HEK293 (cell line): ENCODE measurements around the gene CELF1.

Source experiments
- ATF2 ChIP-seq: fragments of 450-650 bp; formaldehyde crosslinking; IDR thresholded peaks from 2 replicates; pipeline ENCODE4 v1.5.1; 2016; ENCODE audit warnings: missing biosample characterization, missing genetic modification characterization, low read depth
- KLF17 ChIP-seq: fragments of 450-650 bp; formaldehyde crosslinking; IDR thresholded peaks from 2 replicates; pipeline ENCODE4 v1.5.1; 2016; ENCODE audit warnings: missing biosample characterization, missing genetic modification characterization
- REPIN1 ChIP-seq: fragments of 450-650 bp; formaldehyde crosslinking; IDR thresholded peaks from 2 replicates; pipeline ENCODE4 v1.5.1; 2017; ENCODE audit warnings: missing biosample characterization, missing genetic modification characterization, low read depth
- ZBTB17 ChIP-seq: fragments of 450-650 bp; formaldehyde crosslinking; IDR thresholded peaks from 2 replicates; pipeline ENCODE4 v1.5.1; 2016; ENCODE audit warnings: missing biosample characterization, missing genetic modification characterization
- ZNF24 ChIP-seq: fragments of 450-650 bp; formaldehyde crosslinking; IDR thresholded peaks from 2 replicates; pipeline ENCODE4 v1.5.1; 2016; ENCODE audit warnings: missing biosample characterization, missing genetic modification characterization
- ZNF280C ChIP-seq: fragments of 450-650 bp; formaldehyde crosslinking; IDR thresholded peaks from 2 replicates; pipeline ENCODE4 v1.5.1; 2016; ENCODE audit warnings: missing biosample characterization, missing genetic modification characterization
- ZNF335 ChIP-seq: fragments of 450-650 bp; formaldehyde crosslinking; conservative IDR thresholded peaks from 2 replicates; pipeline ENCODE4 v1.5.1; 2016; ENCODE audit warnings: missing biosample characterization, missing genetic modification characterization
- ZNF449 ChIP-seq: fragments of 450-650 bp; formaldehyde crosslinking; IDR thresholded peaks from 2 replicates; pipeline ENCODE4 v1.5.1; 2017; ENCODE audit warnings: missing biosample characterization, mild to moderate bottlenecking, missing genetic modification characterization, moderate library complexity
- ZNF514 ChIP-seq: fragments of 450-650 bp; formaldehyde crosslinking; IDR thresholded peaks from 2 replicates; pipeline ENCODE4 v1.5.1; 2016; ENCODE audit warnings: missing biosample characterization, missing genetic modification characterization
- ZNF518A ChIP-seq: fragments of 450-650 bp; formaldehyde crosslinking; conservative IDR thresholded peaks from 2 replicates; pipeline ENCODE4 v1.5.1; 2016; ENCODE audit warnings: low read depth, missing biosample characterization, missing genetic modification characterization
- ZNF610 ChIP-seq: fragments of 450-650 bp; formaldehyde crosslinking; IDR thresholded peaks from 2 replicates; pipeline ENCODE4 v1.5.1; 2016; ENCODE audit warnings: missing biosample characterization, missing genetic modification characterization, borderline replicate concordance
- TF ChIP-seq, protein P1 (sequence below): fragments of 450-650 bp; formaldehyde crosslinking; IDR thresholded peaks from 2 replicates; pipeline ENCODE4 v1.5.1; 2016; ENCODE audit warnings: missing biosample characterization, missing genetic modification characterization
- TF ChIP-seq, protein P2 (sequence below): fragments of 450-650 bp; formaldehyde crosslinking; IDR thresholded peaks from 2 replicates; pipeline ENCODE4 v1.5.1; 2017; ENCODE audit warnings: missing biosample characterization, missing genetic modification characterization

The CELF1 gene

DNA sequence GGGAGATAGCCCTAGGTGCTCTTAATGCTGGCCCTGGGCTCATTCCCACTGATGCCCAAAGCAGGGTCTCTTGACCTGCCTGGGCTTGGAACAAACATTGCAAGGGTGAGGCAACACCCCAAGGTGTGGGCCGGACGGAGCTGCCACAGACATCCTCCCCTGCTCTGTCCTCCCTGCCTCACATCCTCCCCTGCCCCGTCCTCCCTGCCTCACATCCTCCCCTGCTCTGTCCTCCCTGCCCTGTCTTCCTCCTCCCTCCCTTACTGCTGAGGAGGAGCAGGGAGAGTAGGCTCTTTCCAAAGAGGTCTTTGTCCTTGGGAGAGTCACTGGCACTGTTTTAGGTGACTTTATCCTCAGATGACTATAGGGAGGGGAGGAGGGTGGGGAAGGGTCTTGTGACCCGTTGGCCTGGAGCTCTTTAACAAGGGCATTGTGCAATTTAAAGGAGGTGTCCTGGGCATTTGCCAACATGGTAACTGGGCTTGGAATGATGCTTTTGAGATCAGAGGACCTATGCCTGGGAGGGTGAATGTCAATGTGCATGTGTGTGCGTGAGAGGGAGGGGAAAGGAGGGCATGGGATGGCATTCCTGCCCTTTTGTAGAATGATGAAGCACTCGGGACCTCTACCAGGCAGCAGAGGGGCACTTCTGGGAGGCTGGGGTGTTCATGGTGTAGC, 34.2 kb upstream of the CELF1 start (continued):
- TF ChIP-seq, protein P1, sequence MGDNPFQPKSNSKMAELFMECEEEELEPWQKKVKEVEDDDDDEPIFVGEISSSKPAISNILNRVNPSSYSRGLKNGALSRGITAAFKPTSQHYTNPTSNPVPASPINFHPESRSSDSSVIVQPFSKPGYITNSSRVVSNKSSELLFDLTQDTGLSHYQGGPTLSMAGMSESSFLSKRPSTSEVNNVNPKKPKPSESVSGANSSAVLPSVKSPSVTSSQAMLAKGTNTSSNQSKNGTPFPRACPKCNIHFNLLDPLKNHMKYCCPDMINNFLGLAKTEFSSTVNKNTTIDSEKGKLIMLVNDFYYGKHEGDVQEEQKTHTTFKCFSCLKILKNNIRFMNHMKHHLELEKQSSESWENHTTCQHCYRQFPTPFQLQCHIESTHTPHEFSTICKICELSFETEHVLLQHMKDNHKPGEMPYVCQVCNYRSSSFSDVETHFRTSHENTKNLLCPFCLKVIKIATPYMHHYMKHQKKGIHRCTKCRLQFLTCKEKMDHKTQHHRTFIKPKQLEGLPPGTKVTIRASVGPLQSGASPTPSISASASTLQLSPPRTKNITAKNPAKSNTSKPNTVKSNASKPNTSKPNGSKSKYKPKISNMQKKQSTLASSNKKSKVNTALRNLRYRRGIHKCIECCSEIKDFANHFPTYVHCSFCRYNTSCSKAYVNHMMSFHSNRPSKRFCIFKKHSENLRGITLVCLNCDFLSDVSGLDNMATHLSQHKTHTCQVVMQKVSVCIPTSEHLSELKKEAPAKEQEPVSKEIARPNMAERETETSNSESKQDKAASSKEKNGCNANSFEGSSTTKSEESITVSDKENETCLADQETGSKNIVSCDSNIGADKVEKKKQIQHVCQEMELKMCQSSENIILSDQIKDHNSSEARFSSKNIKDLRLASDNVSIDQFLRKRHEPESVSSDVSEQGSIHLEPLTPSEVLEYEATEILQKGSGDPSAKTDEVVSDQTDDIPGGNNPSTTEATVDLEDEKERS (tag by site-specific recombination) = no peak
- TF ChIP-seq ZNF514 (tag by site-specific recombination) = no peak
- peak; percentile 91 for TF ChIP-seq KLF17 (tag by site-specific recombination)
- TF ChIP-seq, protein P2, sequence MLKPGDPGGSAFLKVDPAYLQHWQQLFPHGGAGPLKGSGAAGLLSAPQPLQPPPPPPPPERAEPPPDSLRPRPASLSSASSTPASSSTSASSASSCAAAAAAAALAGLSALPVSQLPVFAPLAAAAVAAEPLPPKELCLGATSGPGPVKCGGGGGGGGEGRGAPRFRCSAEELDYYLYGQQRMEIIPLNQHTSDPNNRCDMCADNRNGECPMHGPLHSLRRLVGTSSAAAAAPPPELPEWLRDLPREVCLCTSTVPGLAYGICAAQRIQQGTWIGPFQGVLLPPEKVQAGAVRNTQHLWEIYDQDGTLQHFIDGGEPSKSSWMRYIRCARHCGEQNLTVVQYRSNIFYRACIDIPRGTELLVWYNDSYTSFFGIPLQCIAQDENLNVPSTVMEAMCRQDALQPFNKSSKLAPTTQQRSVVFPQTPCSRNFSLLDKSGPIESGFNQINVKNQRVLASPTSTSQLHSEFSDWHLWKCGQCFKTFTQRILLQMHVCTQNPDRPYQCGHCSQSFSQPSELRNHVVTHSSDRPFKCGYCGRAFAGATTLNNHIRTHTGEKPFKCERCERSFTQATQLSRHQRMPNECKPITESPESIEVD = no peak
- TF ChIP-seq ATF2 (tag by site-specific recombination) = no peak
- TF ChIP-seq ZBTB17 (tag by site-specific recombination) = no peak
- TF ChIP-seq ZNF518A = no peak
- TF ChIP-seq ZNF280C (tag by site-specific recombination) = no peak
- no peak for TF ChIP-seq REPIN1 (tag by site-specific recombination)
- TF ChIP-seq ZNF610 (tag by site-specific recombination) = no peak
- no peak for TF ChIP-seq ZNF24 (tag by site-specific recombination)
- TF ChIP-seq ZNF335 (tag by site-specific recombination) = peak; percentile 58
- no peak for TF ChIP-seq ZNF449 (tag by site-specific recombination)
